Pancreas (tissue), 10 donors: ENCODE data around the gene NFIC. TPM values are rescaled to one million over a fixed set of nuclear protein-coding genes. Genes with fewer than 3 reads are reported as not detected.

Source experiments
- ATAC-seq, 4 donors: fragments of 200-7000 bp; cut with Tn5 transposase; one replicate each; pipeline versions ENCODE4 v1.8.0 to v1.9.1; 2020; ENCODE audit warnings: mild to moderate bottlenecking in 4 of 4, moderate library complexity in 4 of 4
- DNase-seq, 6 donors: peaks; one replicate each; pipeline ENCODE4 v3.0.0-alpha.2; 2020
- FAIRE-seq: peaks from 2 replicates; lab custom pipeline; 2012; peaks lifted over from hg19 to GRCh38; lab: Jason Lieb, UNC
- H3K27ac ChIP-seq, 4 donors: fragments of 200-600 bp; sonication (generic); 1 replicate in 3 of 4; 2 replicates in 1 of 4; pipeline versions ENCODE4 v1.5.0 to v1.8.0; 2020
- H3K27me3 ChIP-seq, 4 donors: fragments of 200-600 bp; one replicate each; pipeline ENCODE4 v1.8.0; 2021
- H3K36me3 ChIP-seq, 3 donors: fragments of 200-600 bp; sonication (generic) in 1 of 3; one replicate each; pipeline versions ENCODE4 v1.5.0 to v1.8.0; 2020 to 2021
- H3K4me1 ChIP-seq, 3 donors: fragments of 200-600 bp; one replicate each; pipeline ENCODE4 v1.8.0; 2021
- H3K4me3 ChIP-seq, 4 donors: fragments of 200-600 bp; sonication (generic) in 2 of 4; one replicate each; pipeline versions ENCODE4 v1.5.0 to v1.8.0; 2020 to 2021
- H3K9me3 ChIP-seq, 4 donors: fragments of 200-600 bp; one replicate each; pipeline ENCODE4 v1.8.0; 2021
- CTCF ChIP-seq, 4 donors: fragments of 200-600 bp; sonication (generic) in 3 of 4; IDR thresholded peaks; one replicate each; pipeline versions ENCODE4 v1.5.0 to v1.8.0; 2021; ENCODE audit warnings: antibody characterized with exemption in 4 of 4
- WGBS, 2 donors: extraction: QIAGEN DNeasy Blood & Tissue Kit; methylation state at CpG; one replicate each; pipeline ENCODE4 v1.1.7; 2013; 5-methylcytosine and 5-hydroxymethylcytosine counted together
- intact Hi-C, 3 donors: fragments of 100-400 bp; cut with DNase I; formaldehyde crosslinking; loops; one replicate each; pipeline versions ENCODE4 v1.11.1 to v1.14.2; 2022
- polyA plus RNA-seq, 2 donors: library from polyadenylated mRNA; stranded (reverse); fragments of 200-250 nt; gene quantifications; one replicate each; pipeline ENCODE4 v1.2.3, GENCODE V29; 2013
- total RNA-seq, 6 donors: library from RNA; stranded (reverse); fragmentation: NEBNext Ultra II Directional in 4 of 6; extraction: Animal tissue kit (Norgen Biotek cat#: 25700) in 4 of 6; gene quantifications; one replicate each; pipeline versions ENCODE4 v1.2.1 to v1.2.4, GENCODE V29; 2021 to 2023
- donor health status: healthy with polysubstance abuse.
- donor health status: DM: no; HTN: no; CAD: no; lungs with moderate emphysema.
- donor health status: DM: no; HTN: no; CAD: no.
- donor health status: control.
- donor health status: control.
- donor health status: Bipolar disorder and iron deficiency.
- donor health status: DM: yes; HTN: yes; CAD: no.
- donor health status: DM: no; HTN: no; CAD: no.
- donor health status: DM: no; HTN: no; CAD: no.
- donor health status: DM: yes; HTN: yes; CAD: no.

NFIC gene
- total and polyA plus RNA-seq, 8 donors = 21.3 to 203 (median 115) TPM

- WGBS, 2 donors = 88 to 91% methylated on average over 18 of the region's 18 CpGs
- peaks cover 0 to 49% (median 16%) of the 10 kb centered on the region in 3 donors for H3K36me3 ChIP-seq
- peaks cover 0 to 4% (median 0%) of the 10 kb centered on the region in 3 donors for H3K4me1 ChIP-seq
- DNase-seq (no peak), FAIRE-seq (no peak), ATAC-seq (no peak)
- no peaks in the 10 kb centered on the region for H3K9me3 ChIP-seq
- no peak overlapping the region for H3K27ac ChIP-seq
- intact Hi-C loops = no loop called here
- TF ChIP-seq CTCF (IDR thresholded peaks at IDR 0.05) = no peak
- H3K4me3 ChIP-seq = no peak overlapping the region
- no peaks in the 10 kb centered on the region for H3K27me3 ChIP-seq
Measured at GRCh38 chr19:3431760-3432397, 65.5 kb downstream of the NFIC start.

DNA sequence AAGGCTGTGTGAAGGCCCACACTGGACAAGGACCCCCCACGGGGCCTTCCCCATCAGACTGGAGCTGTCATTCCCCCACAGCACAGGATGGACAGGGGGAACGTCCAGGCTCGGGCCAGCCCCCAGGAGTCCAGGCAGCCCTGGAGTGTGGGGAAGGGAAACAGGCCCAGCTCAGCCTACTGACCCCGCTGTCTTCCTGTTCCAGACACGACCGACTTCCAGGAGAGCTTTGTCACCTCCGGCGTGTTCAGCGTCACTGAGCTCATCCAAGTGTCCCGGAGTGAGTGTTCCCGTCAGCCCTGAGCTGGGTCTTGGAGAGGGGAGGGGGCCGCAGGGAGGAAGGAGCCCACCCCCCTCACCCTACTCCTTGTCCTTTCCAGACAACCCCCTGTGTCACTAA lies 66.9 kb downstream of the NFIC start:
- no peak for ATAC-seq
- Histone ChIP-seq H3K27me3 (no peaks in the 10 kb centered on the region), H3K4me1 (peaks cover 0 to 4% (median 0%) of the 10 kb centered on the region in 3 donors), H3K4me3 (no peak overlapping the region), H3K9me3 (no peaks in the 10 kb centered on the region), H3K36me3 (peaks cover 0 to 53% (median 16%) of the 10 kb centered on the region in 3 donors), H3K27ac (peak overlapping the region in 2 of 4 donors; percentile 37 to 72)
- no peak for FAIRE-seq
- WGBS, 2 donors = 78 to 83% methylated on average over 12 of the region's 12 CpGs
- DNase-seq = no peak
- intact Hi-C loops = no loop called here
- TF ChIP-seq CTCF (IDR thresholded peaks at IDR 0.05) = no peak

GRCh38 chr19:3433805-3434540 lies 67.6 kb downstream of the NFIC start:
- Histone ChIP-seq H3K4me1 (peaks cover 0 to 4% (median 0%) of the 10 kb centered on the region in 3 donors), H3K9me3 (no peaks in the 10 kb centered on the region), H3K4me3 (no peak overlapping the region), H3K27me3 (no peaks in the 10 kb centered on the region), H3K36me3 (peaks cover 0 to 59% (median 20%) of the 10 kb centered on the region in 3 donors), H3K27ac (peak overlapping the region in 2 of 4 donors; percentile 72 to 73)
- 92 to 95% methylated on average over 11 of the region's 11 CpGs for WGBS, 2 donors
- no peak for DNase-seq
- intact Hi-C loops = no loop called here
- no peak for TF ChIP-seq CTCF (IDR thresholded peaks at IDR 0.05)
- FAIRE-seq = no peak
- ATAC-seq = no peak

- Histone ChIP-seq H3K36me3 (peaks cover 0 to 63% (median 20%) of the 10 kb centered on the region in 3 donors), H3K9me3 (no peaks in the 10 kb centered on the region), H3K4me1 (peaks cover 0 to 2% (median 0%) of the 10 kb centered on the region in 3 donors), H3K4me3 (peak overlapping the region in 2 of 4 donors; percentile 18 to 27), H3K27ac (peak overlapping the region; percentile 39 to 73 (median 61)), H3K27me3 (no peaks in the 10 kb centered on the region)
- intact Hi-C loops = no loop called here
- FAIRE-seq = no peak
- TF ChIP-seq CTCF (IDR thresholded peaks at IDR 0.05) = no peak
- DNase-seq = peak; percentile 77 to 91 (median 84)
- WGBS, 2 donors = 43 to 57% methylated on average over 67 of the region's 67 CpGs
- peak; percentile 70 to 94 (median 89) for ATAC-seq
Measured at GRCh38 chr19:3434630-3435553, 68.5 kb downstream of the NFIC start.
